Measurements from ENCODE around the gene CAT.

- TF ChIP-seq PYGO2 (tag; IDR thresholded peaks at IDR 0.05), result no peak
- TF ChIP-seq POLR2A (conservative IDR thresholded peaks at IDR 0.05), result no peak
- TF ChIP-seq ZNF561 (CRISPR knock-in tag; conservative IDR thresholded peaks at IDR 0.05), result no peak
- no peak for TF ChIP-seq ATF3 (IDR thresholded peaks at IDR 0.05)
- no peak for TF ChIP-seq ATF3 (CRISPR knock-in tag; conservative IDR thresholded peaks at IDR 0.05)
These were observed 10.3 kb downstream of the CAT start for GRCh38 chr11:34449013-34449412.
